H1 (cell line): ENCODE results near the gene DGKH. TPM values are rescaled to one million over a fixed set of nuclear protein-coding genes. Genes with fewer than 3 reads are reported as not detected.

Source experiments
- BCL11A ChIP-seq, 2 experiments: IDR thresholded peaks; one replicate each; pipeline ENCODE4 v1.6.1; 2011; ENCODE audit warnings: low read depth in 2 of 2, low read length in 2 of 2, mild to moderate bottlenecking in 2 of 2
- HDAC2 ChIP-seq, 2 experiments: fragments of 300-600 bp in 1 of 2; sonication (generic) in 1 of 2; IDR thresholded peaks; 2 replicates each; pipeline ENCODE4 v1.6.1; 2011 to 2012; ENCODE audit warnings: low read depth in 2 of 2, low read length in 2 of 2, mild to moderate bottlenecking in 2 of 2, moderate library complexity in 2 of 2, borderline replicate concordance in 1 of 2, inconsistent platforms in 1 of 2
- KDM5A ChIP-seq: fragments of 200-600 bp; IDR thresholded peaks from 2 replicates; pipeline ENCODE4 v1.7.1; 2012; ENCODE audit warnings: mild to moderate bottlenecking, low read length, inconsistent platforms, mixed read lengths
- RBBP5 ChIP-seq: IDR thresholded peaks from 2 replicates; pipeline ENCODE4 v1.7.1; 2012; ENCODE audit warnings: low read depth, mild to moderate bottlenecking, inconsistent platforms, low read length, moderate library complexity, borderline replicate concordance
- SAP30 ChIP-seq: fragments of 300-600 bp; sonication (generic); IDR thresholded peaks from 2 replicates; pipeline ENCODE4 v1.7.1; 2012; ENCODE audit warnings: low read length, moderate library complexity, mild to moderate bottlenecking, inconsistent platforms; ENCODE audit not compliant: insufficient read depth, insufficient replicate concordance
- SIN3A ChIP-seq, 2 experiments: IDR thresholded peaks in 1 of 2; conservative IDR thresholded peaks in 1 of 2; 2 replicates each; pipeline ENCODE4 v1.6.1; 2011 to 2012; ENCODE audit warnings: low read length in 2 of 2, improper control_type of control experiment in 1 of 2, low read depth in 1 of 2, mild to moderate bottlenecking in 1 of 2
- polyA plus RNA-seq, 7 experiments: library from polyadenylated mRNA; depleted of rRNA in 3 of 7; stranded (reverse) in 5 of 7; unstranded in 2 of 7; fragments of >200 nt in 5 of 7; fragments of 200-250 nt in 2 of 7; gene quantifications; 1 replicate in 5 of 7; 2 replicates in 1 of 7; 4 replicates in 1 of 7; pipeline versions ENCODE4 v1.2.1 to v1.2.3, GENCODE V29; 2011 to 2013; ENCODE audit warnings: missing spikeins in 2 of 7, mixed read lengths in 2 of 7
- total RNA-seq: library from RNA; stranded (reverse); fragmentation: NEBNext Ultra II Directional; extraction: Animal tissue kit (Norgen Biotek cat#: 25700); gene quantifications from 2 replicates; pipeline ENCODE4 v1.2.1, GENCODE V29; 2021

The DGKH gene
- total and polyA plus RNA-seq, 2 of the 8 experiments (the other 6 are each of a cell fraction or from before 2014, with no cell fraction given): 2.1 to 7.9 TPM

DNA sequence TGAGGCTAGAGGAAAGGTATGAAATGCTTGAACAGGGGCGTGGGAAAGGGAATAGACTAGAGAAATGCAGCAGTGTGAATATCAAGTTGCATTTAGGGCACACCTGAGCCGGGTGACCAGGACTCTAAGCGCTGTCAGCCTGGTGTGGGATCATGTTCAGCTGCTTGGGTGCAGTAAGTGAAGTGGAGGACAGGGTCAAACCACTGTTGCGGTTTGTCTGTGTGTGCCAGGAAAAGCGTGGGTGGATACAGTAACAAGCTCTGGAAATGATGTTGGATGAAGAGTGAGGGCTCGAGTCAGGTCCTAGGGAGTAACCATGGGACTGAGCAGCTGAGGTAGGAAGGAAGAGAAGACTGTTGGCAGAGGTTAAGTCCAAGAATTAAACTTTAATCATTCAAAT lies 15.8 kb downstream of the DGKH start (continued):
- TF ChIP-seq RBBP5: no peak
- no peak for TF ChIP-seq SAP30
- no peak for TF ChIP-seq KDM5A
- no peak for TF ChIP-seq HDAC2 (IDR thresholded peaks at IDR 0.05; ENCODE audit: borderline replicate concordance in 1 of 2, low read depth in 2 of 2, low read length in 2 of 2)
- no peak for TF ChIP-seq SIN3A (conservative IDR thresholded peaks at IDR 0.05 in 1 of 2, IDR thresholded peaks at IDR 0.05 in 1 of 2; ENCODE audit: low read depth in 1 of 2, low read length in 2 of 2)
- TF ChIP-seq BCL11A (IDR thresholded peaks at IDR 0.05; ENCODE audit: low read depth in 2 of 2, low read length in 2 of 2): no peak
- TF ChIP-seq, all 59 proteins: peak for 0
